SK-N-SH (cell line): Measurements from ENCODE around the gene CUEDC1. TPM values are rescaled to one million over a fixed set of nuclear protein-coding genes. Genes with fewer than 3 reads are reported as not detected.
A peak's percentile ranks its signal among the peaks of the same experiment; 100 is the strongest.

Experiments used
- CTCF ChIA-PET: fragments of 300-600, 350-600 bp; formaldehyde crosslinking; extraction: SDS; loops from one replicate; lab custom pipeline; 2021; lab: Yijun Ruan, JAX
- POLR2A ChIA-PET: fragments of 350-600 bp; sonication (Branson Sonifier 250); formaldehyde crosslinking; extraction: SDS; loops from one replicate; lab custom pipeline; 2020; ENCODE audit warnings: antibody characterized with exemption, inconsistent platforms; lab: Yijun Ruan, JAX
- DNase-seq: peaks from one replicate; pipeline ENCODE4 v3.0.0; 2012
- H2AFZ ChIP-seq: fragments of 200-600 bp; sonication (generic); 2 replicates; pipeline ENCODE4 v1.8.1; 2016; ENCODE audit warnings: antibody characterized with exemption, mild to moderate bottlenecking, low read depth
- H3F3A ChIP-seq: fragments of 200-600 bp; sonication (generic); replicated peaks from 2 replicates; pipeline ENCODE3; 2016; ENCODE audit warnings: antibody characterized with exemption, mild to moderate bottlenecking; ENCODE audit not compliant: insufficient read depth
- H3K27ac ChIP-seq, 2 experiments: fragments of 200-500 bp in 1 of 2; fragments of 200-600 bp in 1 of 2; sonication (Bioruptor generic) in 1 of 2; sonication (generic), shearing (Covaris generic) in 1 of 2; 2 replicates each; pipeline versions ENCODE4 v1.5.1 to v1.6.1; 2014 to 2016; ENCODE audit warnings: low read depth in 2 of 2, inconsistent platforms in 1 of 2, low read length in 1 of 2, mild to moderate bottlenecking in 1 of 2, mixed read lengths in 1 of 2
- H3K27me3 ChIP-seq: fragments of 200-600 bp; sonication (generic), shearing (Covaris generic); 2 replicates; pipeline ENCODE4 v1.6.1; 2016; ENCODE audit warnings: mixed run types; ENCODE audit not compliant: insufficient read depth
- H3K36me3 ChIP-seq, 2 experiments: fragments of 200-500 bp in 1 of 2; fragments of 200-600 bp in 1 of 2; sonication (Bioruptor generic) in 1 of 2; sonication (generic) in 1 of 2; replicated peaks in 1 of 2; 2 replicates each; pipeline versions ENCODE3 to v1.5.1; 2014 to 2016; ENCODE audit warnings: low read length in 1 of 2, mild to moderate bottlenecking in 1 of 2; ENCODE audit not compliant: insufficient read depth in 2 of 2, control insufficient read depth in 1 of 2
- H3K4me1 ChIP-seq, 2 experiments: fragments of 200-500 bp in 1 of 2; fragments of 200-600 bp in 1 of 2; sonication (Bioruptor generic) in 1 of 2; sonication (generic), shearing (Covaris generic) in 1 of 2; 2 replicates each; pipeline versions ENCODE4 v1.5.1 to v1.6.1; 2014 to 2016; ENCODE audit warnings: low read depth in 1 of 2, low read length in 1 of 2, mixed run types in 1 of 2; ENCODE audit not compliant: insufficient read depth in 2 of 2, control insufficient read depth in 1 of 2
- H3K4me2 ChIP-seq: fragments of 200-600 bp; sonication (generic), shearing (Covaris generic); 2 replicates; pipeline ENCODE4 v1.6.1; 2017; ENCODE audit warnings: mixed run types
- H3K4me3 ChIP-seq, 2 experiments: fragments of 200-500 bp in 1 of 2; fragments of 200-600 bp in 1 of 2; sonication (Bioruptor generic) in 1 of 2; sonication (generic), shearing (Covaris generic) in 1 of 2; 2 replicates each; pipeline versions ENCODE4 v1.5.1 to v1.8.1; 2014 to 2016; ENCODE audit warnings: low read depth in 2 of 2, inconsistent platforms in 1 of 2, low read length in 1 of 2, mild to moderate bottlenecking in 1 of 2, mixed read lengths in 1 of 2, moderate library complexity in 1 of 2
- H3K79me2 ChIP-seq: fragments of 200-600 bp; sonication (generic); 2 replicates; pipeline ENCODE4 v1.8.1; 2017; ENCODE audit warnings: mild to moderate bottlenecking; ENCODE audit not compliant: insufficient read depth
- H3K9ac ChIP-seq: fragments of 200-600 bp; sonication (generic); 2 replicates; pipeline ENCODE4 v1.6.1; 2017; ENCODE audit warnings: mixed run types
- H3K9me2 ChIP-seq: fragments of 200-600 bp; sonication (generic); 2 replicates; pipeline ENCODE4 v1.6.1; 2017; ENCODE audit warnings: mixed run types
- H3K9me3 ChIP-seq: fragments of 200-600 bp; sonication (generic); 2 replicates; pipeline ENCODE4 v1.6.1; 2017; ENCODE audit warnings: mixed run types, mild to moderate bottlenecking, moderate library complexity
- H4K20me1 ChIP-seq: fragments of 200-600 bp; sonication (generic); 2 replicates; pipeline ENCODE4 v1.6.1; 2017; ENCODE audit warnings: mild to moderate bottlenecking, mixed run types; ENCODE audit not compliant: insufficient read depth
- CHD2 ChIP-seq: fragments of 150-350 bp; IDR thresholded peaks from 2 replicates; pipeline ENCODE4 v1.6.1; 2018; ENCODE audit warnings: low read length; ENCODE audit not compliant: partially characterized antibody
- CTCF ChIP-seq: fragments of 200-600 bp; sonication (generic); IDR thresholded peaks from 2 replicates; pipeline ENCODE4 v1.6.1; 2017; ENCODE audit warnings: antibody characterized with exemption, mild to moderate bottlenecking, moderate library complexity
- ELF1 ChIP-seq: IDR thresholded peaks from 2 replicates; pipeline ENCODE4 v1.4.0; 2012
- EZH2phosphoT487 ChIP-seq: fragments of 200-600 bp; sonication (generic); IDR thresholded peaks from 2 replicates; pipeline ENCODE4 v1.6.1; 2017; ENCODE audit warnings: low read depth, mixed run types, mild to moderate bottlenecking, antibody characterized with exemption, moderate library complexity, borderline replicate concordance
- MAX ChIP-seq: IDR thresholded peaks from 2 replicates; pipeline ENCODE4 v1.4.0; 2012; ENCODE audit warnings: low read depth
- MEF2A ChIP-seq: IDR thresholded peaks from 2 replicates; pipeline ENCODE4 v1.4.0; 2012; ENCODE audit warnings: low read depth, borderline replicate concordance
- MXI1 ChIP-seq: IDR thresholded peaks from 2 replicates; pipeline ENCODE4 v1.6.1; 2012; ENCODE audit warnings: mild to moderate bottlenecking, low read depth, low read length, improper control_type of control experiment
- NFIC ChIP-seq: IDR thresholded peaks from 2 replicates; pipeline ENCODE4 v1.4.0; 2012; ENCODE audit warnings: borderline replicate concordance
- PBX3 ChIP-seq: IDR thresholded peaks from 2 replicates; pipeline ENCODE4; 2012
- POLR2AphosphoS5 ChIP-seq: IDR thresholded peaks from 2 replicates; pipeline ENCODE4 v1.6.1; 2012; ENCODE audit warnings: low read depth, low read length
- RXRA ChIP-seq: IDR thresholded peaks from 2 replicates; pipeline ENCODE4 v1.4.0; 2012; ENCODE audit warnings: low read depth, mild to moderate bottlenecking, borderline replicate concordance
- SIN3A ChIP-seq: IDR thresholded peaks from 2 replicates; pipeline ENCODE4 v1.6.1; 2012; ENCODE audit warnings: low read depth, mild to moderate bottlenecking, low read length, moderate library complexity, borderline replicate concordance
- SMC3 ChIP-seq: IDR thresholded peaks from 2 replicates; pipeline ENCODE4 v1.6.1; 2012; ENCODE audit warnings: low read depth, low read length, improper control_type of control experiment
- TAF1 ChIP-seq: IDR thresholded peaks from 2 replicates; pipeline ENCODE4 v1.6.1; 2012; ENCODE audit warnings: low read depth, mild to moderate bottlenecking, low read length, moderate library complexity, borderline replicate concordance
- USF1 ChIP-seq: IDR thresholded peaks from 2 replicates; pipeline ENCODE4 v1.4.0; 2012; ENCODE audit warnings: low read depth, borderline replicate concordance
- YY1 ChIP-seq: IDR thresholded peaks from 2 replicates; pipeline ENCODE4 v1.4.0; 2012; ENCODE audit warnings: low read depth, mild to moderate bottlenecking
- WGBS: methylation state at CpG from one replicate; pipeline ENCODE4 v1.1.6; 2017; ENCODE audit warnings: low lambda C conversion rate; 5-methylcytosine and 5-hydroxymethylcytosine counted together
- polyA plus RNA-seq, 3 experiments: library from polyadenylated mRNA; depleted of rRNA; stranded (reverse); fragments of >200 nt; gene quantifications; 2 replicates each; pipeline ENCODE4 v1.2.3, GENCODE V29; 2012

The CUEDC1 gene
- polyA plus RNA-seq, 1 of the 3 experiments (the other 2 are of a cell fraction): 58.9 TPM

GRCh38 chr17:57876023-57876865 lies 79.0 kb downstream of the CUEDC1 start:
- CTCF ChIA-PET: interaction anchor here (0.6 to 12.2 kb wide), 13 partner anchors 12 to 236 kb away, joined by 3 to 171 read pairs (median 5); no protein-coding TSS in a partner anchor
- peaks cover 35% of the 10 kb centered on the region for H3K79me2 ChIP-seq
- TF ChIP-seq MAX (0 out of 2 replicates have a peak, but pooled peaks have one; percentile 28), ELF1 (no peak)
- TF ChIP-seq, all 33 proteins: peak for 1
- Histone ChIP-seq H4K20me1 (no peaks in the 10 kb centered on the region), H3K9me3 (no peaks in the 10 kb centered on the region), H3F3A (peaks cover 57% of the 10 kb centered on the region), H3K36me3 (peaks cover 14 to 16% of the 10 kb centered on the region in 2 experiments), H3K27ac (peak overlapping the region; percentile 78 to 100), H3K4me3 (no peak overlapping the region), H3K9ac (peak overlapping the region; percentile 41), H3K4me1 (peaks cover 38 to 67% of the 10 kb centered on the region in 2 experiments), H3K4me2 (peak overlapping the region; percentile 53), H2AFZ (no peak overlapping the region), H3K9me2 (no peaks in the 10 kb centered on the region), H3K27me3 (no peaks in the 10 kb centered on the region)
- WGBS: 86% methylated on average over 15 of the region's 15 CpGs
- POLR2A ChIA-PET: interaction anchor here (0.7 kb wide), 1 partner anchor 120 kb away, joined by 3 read pairs; no protein-coding TSS in a partner anchor
- DNase-seq: no peak

GRCh38 chr17:57875290-57876022 lies 79.8 kb downstream of the CUEDC1 start:
- Histone ChIP-seq H3K9ac (peak overlapping the region; percentile 92), H3K27me3 (no peaks in the 10 kb centered on the region), H3K9me3 (no peaks in the 10 kb centered on the region), H3K79me2 (peaks cover 35% of the 10 kb centered on the region), H3K9me2 (no peaks in the 10 kb centered on the region), H3K27ac (peak overlapping the region; percentile 87 to 100), H3K36me3 (peaks cover 16 to 21% of the 10 kb centered on the region in 2 experiments), H3F3A (peaks cover 57% of the 10 kb centered on the region), H3K4me2 (peak overlapping the region; percentile 87), H4K20me1 (no peaks in the 10 kb centered on the region), H2AFZ (no peak overlapping the region), H3K4me1 (peaks cover 36 to 67% of the 10 kb centered on the region in 2 experiments), H3K4me3 (peak overlapping the region in 1 of 2 experiments; percentile 51; a peak in 2 of 4 replicates)
- peak; percentile 70 for DNase-seq
- POLR2A ChIA-PET: interaction anchor here (0.7 to 1.7 kb wide), 2 partner anchors 118 to 121 kb away, joined by 3 to 6 read pairs; no protein-coding TSS in a partner anchor
- whole genome bisulfite sequencing: 22% methylated on average over 10 of the region's 10 CpGs
- CTCF ChIA-PET: interaction anchor here (0.9 to 12.2 kb wide), 11 partner anchors 15 to 761 kb away, joined by 3 to 171 read pairs (median 3); no protein-coding TSS in a partner anchor
- TF ChIP-seq MAX (peak; percentile 73), TAF1 (0 out of 2 replicates have a peak, but pooled peaks have one; percentile 65), SMC3 (peak; percentile 70), EZH2phosphoT487 (no peak), MXI1 (no peak), YY1 (no peak; the same call in 1 of the 2 replicates), MEF2A (peak; percentile 64; the same call in 1 of the 2 replicates), NFIC (peak; percentile 100), USF1 (peak; percentile 38; the same call in 1 of the 2 replicates), CHD2 (peak; percentile 11), CTCF (peak; percentile 80), POLR2AphosphoS5 (peak; percentile 86), SIN3A (peak; percentile 78), RXRA (peak; percentile 98), PBX3 (peak; percentile 87)
